Suprapubic skin (tissue), 4 donors: ENCODE measurements around the gene P2RY2.

Experiments used
- CTCF ChIP-seq, 2 donors: fragments of 200-600 bp in 1 of 2; fragments of 450-650 bp in 1 of 2; sonication (generic) in 1 of 2; IDR thresholded peaks; one replicate each; pipeline ENCODE4 v1.5.1; 2016 to 2019; ENCODE audit warnings: antibody characterized with exemption in 2 of 2, mild to moderate bottlenecking in 1 of 2, moderate library complexity in 1 of 2
- POLR2A ChIP-seq, 2 donors: fragments of 450-650 bp; IDR thresholded peaks; one replicate each; pipeline ENCODE4 v1.6.1; 2017; ENCODE audit warnings: antibody characterized with exemption in 2 of 2, mild to moderate bottlenecking in 2 of 2, moderate library complexity in 2 of 2
- POLR2AphosphoS5 ChIP-seq, 3 donors: sonication (generic); formaldehyde crosslinking; IDR thresholded peaks; one replicate each; pipeline ENCODE4 v1.6.1; 2017; ENCODE audit warnings: antibody characterized with exemption in 3 of 3

- TF ChIP-seq POLR2A (IDR thresholded peaks at IDR 0.05) (no peak), CTCF (IDR thresholded peaks at IDR 0.05) (no peak), POLR2AphosphoS5 (IDR thresholded peaks at IDR 0.05) (no peak)
Measured at GRCh38 chr11:73237471-73238290, 19.6 kb downstream of the P2RY2 start.
